ENCODE data around the gene PRKCI.
"Not testable (repeated sequence)": the region's sequence is repeated elsewhere in the genome, so short reads cannot be mapped to it uniquely, and the experiment has no call there.

PRKCI gene

GRCh38 chr3:170321321-170322034 is 99.3 kb downstream of the PRKCI start:
- no peak for DNase-seq
- TF ChIP-seq, protein P1, sequence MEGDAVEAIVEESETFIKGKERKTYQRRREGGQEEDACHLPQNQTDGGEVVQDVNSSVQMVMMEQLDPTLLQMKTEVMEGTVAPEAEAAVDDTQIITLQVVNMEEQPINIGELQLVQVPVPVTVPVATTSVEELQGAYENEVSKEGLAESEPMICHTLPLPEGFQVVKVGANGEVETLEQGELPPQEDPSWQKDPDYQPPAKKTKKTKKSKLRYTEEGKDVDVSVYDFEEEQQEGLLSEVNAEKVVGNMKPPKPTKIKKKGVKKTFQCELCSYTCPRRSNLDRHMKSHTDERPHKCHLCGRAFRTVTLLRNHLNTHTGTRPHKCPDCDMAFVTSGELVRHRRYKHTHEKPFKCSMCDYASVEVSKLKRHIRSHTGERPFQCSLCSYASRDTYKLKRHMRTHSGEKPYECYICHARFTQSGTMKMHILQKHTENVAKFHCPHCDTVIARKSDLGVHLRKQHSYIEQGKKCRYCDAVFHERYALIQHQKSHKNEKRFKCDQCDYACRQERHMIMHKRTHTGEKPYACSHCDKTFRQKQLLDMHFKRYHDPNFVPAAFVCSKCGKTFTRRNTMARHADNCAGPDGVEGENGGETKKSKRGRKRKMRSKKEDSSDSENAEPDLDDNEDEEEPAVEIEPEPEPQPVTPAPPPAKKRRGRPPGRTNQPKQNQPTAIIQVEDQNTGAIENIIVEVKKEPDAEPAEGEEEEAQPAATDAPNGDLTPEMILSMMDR (IDR thresholded peaks at IDR 0.05; ENCODE audit: low read depth, low read length), result no peak
- no peaks in the 10 kb centered on the region for H3K27me3 ChIP-seq (ENCODE audit: insufficient read depth, low read depth, severe bottlenecking)
- H3K9me3 ChIP-seq (ENCODE audit: severe bottlenecking), result no peaks in the 10 kb centered on the region
- H3K4me3 ChIP-seq (ENCODE audit: low read depth, low read length), result no peak overlapping the region
- H3K27ac ChIP-seq, result no peak overlapping the region
- no peaks in the 10 kb centered on the region for H3K36me3 ChIP-seq

DNA sequence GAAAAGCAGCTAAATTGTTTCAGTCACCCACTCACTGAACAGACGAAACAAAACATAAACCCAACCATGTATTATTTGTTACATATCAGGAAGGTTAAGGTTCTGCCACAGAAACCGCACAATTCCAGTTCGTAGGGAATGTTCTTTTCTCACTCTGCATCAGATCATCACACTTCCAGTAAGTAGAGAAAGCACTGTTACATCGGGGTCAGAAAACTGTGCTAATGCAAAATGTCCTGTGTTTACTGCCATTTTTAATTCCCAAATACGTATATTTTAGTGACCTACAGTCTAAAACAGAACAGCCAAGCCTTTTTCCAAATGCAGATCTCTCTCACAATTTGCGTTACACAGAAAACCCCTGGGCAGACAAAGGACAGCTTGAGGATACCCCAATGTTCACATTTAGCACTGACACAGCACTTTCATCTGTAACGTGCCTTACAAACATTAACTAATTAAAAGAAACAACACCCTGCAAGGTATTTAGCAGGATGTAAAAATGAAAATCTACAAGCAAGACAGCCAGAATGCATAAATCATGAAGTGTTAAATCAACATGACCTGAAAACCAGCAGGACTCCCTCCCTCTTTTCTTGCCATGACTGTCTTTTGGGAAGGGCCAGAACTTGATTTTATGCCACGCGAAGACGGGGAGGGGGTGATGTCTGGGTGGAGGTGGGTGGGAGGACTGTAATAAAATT is 100.5 kb downstream of the PRKCI start:
- DNase-seq, result no peak
- TF ChIP-seq, protein P1 (IDR thresholded peaks at IDR 0.05; ENCODE audit: low read depth, low read length), result no peak
- Histone ChIP-seq H3K36me3 (no peaks in the 10 kb centered on the region), H3K27ac (no peak overlapping the region), H3K27me3 (ENCODE audit: insufficient read depth, low read depth, severe bottlenecking) (no peaks in the 10 kb centered on the region), H3K9me3 (ENCODE audit: severe bottlenecking) (peaks cover 9% of the 10 kb centered on the region), H3K4me3 (ENCODE audit: low read depth, low read length) (no peak overlapping the region)

DNA sequence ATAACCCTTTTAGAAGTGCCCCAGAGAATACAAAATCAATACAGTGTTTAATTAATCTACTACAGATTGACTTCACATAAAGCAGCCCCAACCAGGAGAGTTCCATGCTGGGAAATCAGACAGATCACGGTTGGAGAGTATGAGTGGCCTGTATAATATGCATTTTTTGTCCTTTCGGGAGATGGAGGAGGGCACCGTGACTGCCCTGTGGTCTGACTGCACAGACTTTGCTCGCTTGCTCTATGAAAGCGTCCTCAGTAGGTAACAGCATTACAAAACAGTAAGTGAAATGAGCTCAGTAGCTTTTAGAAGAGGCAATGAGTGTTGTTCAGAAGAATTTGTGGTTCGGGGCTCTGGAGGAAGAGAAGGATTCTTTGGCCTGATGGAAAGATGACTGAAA is 101.1 kb downstream of the PRKCI start:
- no peak for DNase-seq
- TF ChIP-seq, protein P1 (IDR thresholded peaks at IDR 0.05; ENCODE audit: low read depth, low read length), result no peak
- Histone ChIP-seq H3K27me3 (ENCODE audit: insufficient read depth, low read depth, severe bottlenecking) (no peaks in the 10 kb centered on the region), H3K4me3 (ENCODE audit: low read depth, low read length) (no peak overlapping the region), H3K36me3 (no peaks in the 10 kb centered on the region), H3K27ac (no peak overlapping the region), H3K9me3 (ENCODE audit: severe bottlenecking) (peaks cover 15% of the 10 kb centered on the region)

- H3K27ac ChIP-seq, result no peak overlapping the region
- no peaks in the 10 kb centered on the region for H3K27me3 ChIP-seq (ENCODE audit: insufficient read depth, low read depth, severe bottlenecking)
- peaks cover 15% of the 10 kb centered on the region for H3K9me3 ChIP-seq (ENCODE audit: severe bottlenecking)
- H3K36me3 ChIP-seq, result no peaks in the 10 kb centered on the region
- TF ChIP-seq, protein P1 (IDR thresholded peaks at IDR 0.05; ENCODE audit: low read depth, low read length), result no peak
- DNase-seq, result no peak
- no peak overlapping the region for H3K4me3 ChIP-seq (ENCODE audit: low read depth, low read length)
These were observed 102.7 kb downstream of the PRKCI start for GRCh38 chr3:170324962-170325361.

DNA sequence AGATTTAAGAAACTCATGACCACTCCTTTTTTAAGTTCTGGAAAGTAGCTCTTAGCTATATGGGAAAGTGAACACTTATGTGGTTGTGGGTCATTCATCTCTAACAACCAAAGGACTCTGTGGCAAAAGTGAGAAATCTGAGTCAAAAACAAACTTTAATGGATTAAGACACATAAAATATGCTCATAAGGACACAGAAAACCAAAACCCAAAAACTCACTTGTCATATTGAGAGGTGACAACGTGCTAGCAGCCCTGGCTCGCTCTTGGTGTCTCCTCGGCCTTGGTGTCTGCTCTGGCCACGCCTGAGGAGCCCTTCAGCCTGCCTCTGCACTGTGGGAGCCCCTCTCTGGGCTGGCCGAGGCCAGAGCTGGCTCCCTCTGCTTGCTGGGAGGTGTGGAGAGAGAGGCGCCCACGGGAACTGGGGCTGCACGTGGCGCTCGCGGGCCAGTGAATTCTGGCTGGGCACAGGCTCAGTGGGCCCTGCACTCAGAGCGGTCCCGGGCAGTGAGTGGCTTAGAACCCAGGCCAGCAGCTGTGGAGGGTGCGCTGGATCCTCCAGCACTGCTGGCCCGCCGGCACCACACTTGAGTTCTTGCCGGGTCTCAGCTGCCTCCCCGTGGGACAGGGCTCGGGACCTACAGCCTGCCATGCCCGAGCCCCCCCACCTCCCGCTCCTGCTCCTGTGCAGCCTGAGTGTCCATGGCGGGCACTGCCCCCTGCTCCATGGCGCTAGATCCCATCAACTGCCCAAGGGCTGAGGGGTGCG is 105.0 kb downstream of the PRKCI start:
- no peak for DNase-seq
- TF ChIP-seq, protein P1 (IDR thresholded peaks at IDR 0.05; ENCODE audit: low read depth, low read length), result no peak
- Histone ChIP-seq H3K36me3 (no peaks in the 10 kb centered on the region), H3K4me3 (ENCODE audit: low read depth, low read length) (no peak overlapping the region), H3K27me3 (ENCODE audit: insufficient read depth, low read depth, severe bottlenecking) (no peaks in the 10 kb centered on the region), H3K9me3 (ENCODE audit: severe bottlenecking) (peaks cover 15% of the 10 kb centered on the region), H3K27ac (no peak overlapping the region)

- H3K4me3 ChIP-seq (ENCODE audit: low read depth, low read length); H3K27me3 ChIP-seq (ENCODE audit: insufficient read depth, low read depth, severe bottlenecking); DNase-seq; H3K27ac ChIP-seq; H3K36me3 ChIP-seq: not testable (repeated sequence)
- H3K9me3 ChIP-seq (ENCODE audit: severe bottlenecking), result peaks cover 15% of the 10 kb centered on the region
These were observed 105.8 kb downstream of the PRKCI start for GRCh38 chr3:170327868-170328548.
